HG02759 (cell line): ENCODE data around the gene ECE1.

ENCODE experiments used
- ATAC-seq: cut with Tn5 transposase; IDR thresholded peaks from one replicate; pipeline ENCODE4 v1.9.1; 2021; ENCODE audit warnings: mild to moderate bottlenecking, moderate library complexity; ENCODE audit not compliant: unreplicated experiment

ECE1 gene

GRCh38 chr1:21289700-21290545 is at the start of gene ECE1:
TSS of gene ECE1 (minus strand) at chr1:21290463. CDS start at chr1:21290414, 49 bp downstream.
- no peak for ATAC-seq

GRCh38 chr1:21339356-21340229 is 49.3 kb upstream of the ECE1 start:
- ATAC-seq = no peak

- no peak for ATAC-seq
Observed at GRCh38 chr1:21338573-21339355, 48.5 kb upstream of the ECE1 start.

- no peak for ATAC-seq
Observed at GRCh38 chr1:21337928-21338572, 47.8 kb upstream of the ECE1 start.

GRCh38 chr1:21337454-21337927 is 47.2 kb upstream of the ECE1 start:
- ATAC-seq = no peak

- ATAC-seq = no peak
Observed at GRCh38 chr1:21337010-21337437, 46.8 kb upstream of the ECE1 start.

- no peak for ATAC-seq
Observed at GRCh38 chr1:21335750-21336224, 45.5 kb upstream of the ECE1 start.

GRCh38 chr1:21335088-21335691 is 44.9 kb upstream of the ECE1 start:
- ATAC-seq = no peak

GRCh38 chr1:21334214-21335087 is 44.2 kb upstream of the ECE1 start:
- ATAC-seq = peak; percentile 80

GRCh38 chr1:21333824-21334213 is 43.6 kb upstream of the ECE1 start:
- no peak for ATAC-seq

GRCh38 chr1:21332554-21333311 is 42.5 kb upstream of the ECE1 start:
- no peak for ATAC-seq

- no peak for ATAC-seq
Observed at GRCh38 chr1:21331752-21332478, 41.7 kb upstream of the ECE1 start.

- no peak for ATAC-seq
Observed at GRCh38 chr1:21330544-21330943, 40.3 kb upstream of the ECE1 start.

- no peak for ATAC-seq
Observed at GRCh38 chr1:21329209-21329844, 39.1 kb upstream of the ECE1 start.

- no peak for ATAC-seq
Observed at GRCh38 chr1:21327566-21328323, 37.5 kb upstream of the ECE1 start.

- ATAC-seq = no peak
Observed at GRCh38 chr1:21326861-21327344, 36.6 kb upstream of the ECE1 start.
